GM21360 (cell line): ENCODE results near the gene PDYN.

Source experiments
- ATAC-seq: cut with Tn5 transposase; IDR thresholded peaks from one replicate; pipeline ENCODE4 v1.9.1; 2021; ENCODE audit warnings: mild to moderate bottlenecking, moderate library complexity; ENCODE audit not compliant: unreplicated experiment

PDYN gene

DNA sequence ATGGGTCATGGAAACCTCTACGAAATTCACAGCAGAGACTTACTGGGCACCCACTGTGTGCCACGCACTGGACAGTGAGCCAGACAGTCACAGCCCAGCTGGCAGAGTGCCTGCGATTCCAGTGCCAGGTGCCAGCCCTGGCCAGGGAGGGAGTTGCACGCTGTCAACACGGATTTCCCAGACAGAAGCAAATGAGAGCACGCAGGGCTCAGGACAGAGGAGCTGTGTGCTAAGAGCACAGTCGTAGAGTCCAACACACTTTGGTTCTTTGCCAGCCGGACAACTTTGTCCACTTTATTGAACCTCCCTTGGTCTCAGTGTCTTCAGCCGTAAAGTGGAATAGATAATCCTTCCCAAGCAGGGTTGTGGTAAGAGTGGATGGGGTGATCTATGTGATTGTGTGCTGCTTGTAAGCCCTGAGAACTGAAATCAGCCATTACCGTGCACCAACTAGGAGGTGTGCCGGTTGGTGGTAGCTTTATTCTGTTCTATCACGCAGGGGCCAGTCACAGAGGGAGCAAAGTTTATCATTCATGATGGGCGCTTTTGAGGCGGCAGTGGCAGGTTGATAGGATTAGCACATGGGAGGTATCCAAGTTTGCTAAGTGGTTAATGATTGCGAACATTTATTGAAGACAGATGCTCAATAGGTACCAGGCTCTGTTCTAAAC lies 58.0 kb downstream of the PDYN start:
- ATAC-seq: no peak

DNA sequence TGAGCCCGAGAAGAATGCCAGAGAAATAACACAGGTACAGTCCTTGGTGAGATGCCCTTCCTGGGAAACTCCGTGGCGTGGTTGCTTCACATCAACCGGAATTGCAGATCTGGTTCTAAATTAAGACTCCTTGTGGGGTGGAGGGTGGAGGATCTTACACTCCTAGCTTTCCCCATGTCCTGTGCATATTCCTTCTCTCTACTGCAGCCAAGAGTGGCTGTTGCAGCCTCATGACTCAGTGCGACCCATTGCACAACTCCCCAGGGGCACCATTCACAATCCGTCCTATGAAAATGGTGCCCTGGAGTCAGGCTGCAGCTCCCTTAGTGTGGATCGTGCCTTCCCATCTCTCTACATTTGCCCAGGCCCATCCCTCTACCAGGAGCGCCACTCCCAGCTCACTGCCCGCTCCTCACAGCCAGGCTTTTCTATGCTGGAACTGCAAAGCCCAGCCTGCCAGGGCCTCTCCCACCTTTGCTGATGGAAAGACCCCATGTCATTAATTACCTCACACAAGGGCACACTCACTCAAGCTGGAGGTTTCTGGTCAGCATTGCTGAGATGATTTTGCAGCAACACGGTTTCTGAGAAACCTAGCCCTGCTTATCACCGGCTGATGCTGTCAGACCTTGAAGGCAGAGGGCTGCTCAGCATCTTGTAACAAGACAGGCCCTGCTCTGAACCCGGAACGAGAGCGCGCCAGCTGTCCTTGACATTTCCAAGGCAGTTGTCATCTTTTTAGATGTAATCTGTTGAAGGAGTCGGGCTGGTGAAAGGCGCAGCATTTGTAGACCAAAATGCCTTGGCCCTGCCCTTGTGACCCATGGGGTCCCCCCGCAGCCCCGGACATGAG lies 58.9 kb downstream of the PDYN start:
- no peak for ATAC-seq

DNA sequence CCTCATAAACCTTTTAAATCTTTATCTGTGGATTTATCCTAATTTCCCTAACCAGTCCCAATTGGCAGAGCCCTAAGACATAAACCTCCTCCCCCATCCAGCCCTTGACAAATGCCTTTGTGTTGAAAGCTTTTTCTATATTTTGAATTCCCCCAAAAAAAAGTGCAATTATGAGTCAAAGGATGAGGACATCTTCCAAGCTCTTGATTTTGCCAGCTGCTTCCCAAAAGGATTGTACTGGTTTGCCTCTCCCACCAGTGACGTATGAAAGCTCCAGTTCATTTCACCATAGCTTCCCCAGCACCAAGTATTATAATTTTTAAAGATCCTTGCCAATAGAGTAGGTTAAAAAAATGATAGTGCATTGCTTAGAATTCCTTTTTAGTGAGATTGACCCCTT lies 59.7 kb downstream of the PDYN start:
- no peak for ATAC-seq

DNA sequence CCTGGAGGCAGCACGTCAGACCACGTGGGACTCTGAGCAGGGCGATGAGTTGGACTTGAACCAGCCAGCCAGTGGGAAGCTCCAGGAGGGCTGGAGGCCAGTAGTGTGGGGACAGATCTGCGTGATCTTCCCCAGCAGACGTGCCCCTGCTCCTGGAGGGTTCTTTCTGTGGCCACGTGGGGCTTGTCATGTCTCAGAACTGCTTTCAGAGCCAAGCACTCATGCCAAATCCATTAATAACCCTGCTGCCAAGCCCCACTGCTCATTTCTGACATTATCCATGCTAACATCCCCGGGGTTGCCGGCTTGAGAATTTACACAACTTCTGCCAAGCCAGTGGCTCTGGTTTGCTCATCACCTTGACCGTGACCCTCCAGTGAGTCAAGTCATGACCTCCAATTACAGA lies 60.4 kb downstream of the PDYN start:
- no peak for ATAC-seq

DNA sequence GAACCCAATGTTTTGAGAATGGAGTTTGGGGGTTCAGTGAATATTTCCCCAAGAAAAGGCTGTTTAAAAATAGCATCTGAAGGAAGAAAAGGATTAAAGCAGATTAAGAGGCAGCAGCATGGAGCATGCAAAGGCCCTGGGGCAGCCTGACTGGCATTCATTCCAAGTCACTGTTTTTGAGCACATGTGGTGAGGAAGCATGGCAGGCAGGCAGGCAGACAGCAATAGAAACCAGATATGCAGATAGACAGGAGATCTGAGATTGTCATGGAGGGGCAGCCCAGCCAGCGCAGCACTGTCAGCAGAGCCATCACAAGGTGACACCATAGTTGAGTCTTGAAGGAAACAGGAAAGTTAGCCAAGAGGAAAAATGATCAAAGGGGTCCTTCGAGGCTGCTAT lies 60.9 kb downstream of the PDYN start:
- no peak for ATAC-seq

DNA sequence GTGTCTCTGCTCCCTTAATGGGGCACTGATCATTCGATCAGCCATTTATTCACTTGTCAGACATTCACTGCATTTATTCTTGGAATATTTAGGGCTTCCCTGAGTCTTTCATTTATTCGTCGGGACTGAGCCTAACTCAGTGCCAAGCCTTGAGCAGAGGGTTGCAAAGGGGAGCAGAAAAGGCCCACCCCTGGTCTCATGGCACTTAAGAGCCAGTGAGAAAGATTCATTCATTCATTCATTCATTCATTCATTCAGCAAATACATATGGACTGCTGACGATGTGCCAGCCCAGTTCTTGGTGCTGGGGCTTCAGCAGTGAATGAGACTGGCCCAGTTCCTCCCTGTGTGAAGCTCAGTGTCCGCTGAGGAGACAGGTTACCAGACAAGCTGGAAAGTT lies 62.0 kb downstream of the PDYN start:
- no peak for ATAC-seq

DNA sequence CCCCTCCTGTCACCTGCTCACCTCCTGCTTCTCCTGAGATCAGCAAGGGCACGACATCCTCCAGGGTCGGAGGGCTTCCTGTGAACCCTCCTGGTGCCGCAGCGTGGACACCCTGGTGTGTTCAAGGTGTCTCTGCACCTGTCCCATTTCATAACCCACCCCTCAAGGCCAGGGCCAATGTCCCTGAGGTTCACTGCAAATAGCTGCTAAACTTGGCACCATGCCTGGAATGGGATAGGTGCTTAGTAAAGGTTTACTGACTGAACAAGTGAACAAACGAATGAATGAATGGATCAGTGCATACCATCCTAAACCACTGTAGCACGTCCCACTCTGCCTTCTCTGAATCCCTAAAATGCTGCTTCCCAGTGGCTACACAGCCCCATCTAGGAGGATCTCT lies 63.7 kb downstream of the PDYN start:
- no peak for ATAC-seq

DNA sequence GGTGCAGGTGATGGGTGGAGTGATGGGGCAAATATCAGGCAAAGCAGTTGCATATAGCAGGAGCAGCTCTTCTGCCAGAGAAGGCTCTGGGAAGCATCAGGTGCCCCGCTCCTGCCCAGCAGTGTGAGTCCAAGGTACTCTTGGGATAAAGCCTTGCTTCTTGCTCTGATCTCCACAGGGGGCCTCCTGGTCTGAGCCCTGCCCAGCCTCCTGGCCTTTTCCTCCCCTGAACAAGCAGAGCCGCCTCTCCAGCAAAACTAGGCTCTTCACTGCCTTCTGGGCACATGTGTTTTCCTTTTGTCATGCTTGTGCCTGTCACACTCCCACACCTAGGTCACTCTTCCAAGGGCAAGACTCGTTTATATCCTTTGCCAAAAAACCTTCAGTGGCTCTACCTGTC lies 64.4 kb downstream of the PDYN start:
- ATAC-seq: no peak

DNA sequence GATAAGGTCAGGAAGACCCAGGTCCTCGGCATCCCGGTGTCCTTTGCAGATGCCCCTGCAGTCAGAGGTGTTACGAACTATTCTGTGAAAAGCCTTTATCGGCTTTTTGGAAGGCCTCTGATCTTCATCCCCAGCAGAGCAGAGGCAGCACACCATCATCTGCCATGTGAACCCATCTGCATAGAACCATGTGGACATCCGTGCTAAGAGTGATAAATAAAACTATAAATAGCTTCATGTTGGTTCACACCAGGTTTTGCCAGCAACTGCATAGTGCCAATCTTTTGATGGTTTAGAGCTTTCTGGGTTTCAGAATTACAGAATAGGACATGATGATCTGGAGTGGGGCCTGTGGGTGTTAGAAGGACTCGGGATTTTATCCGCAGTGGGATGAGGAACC lies 65.1 kb downstream of the PDYN start:
- ATAC-seq: no peak
